Peyer's patch (tissue), 4 donors: ENCODE data around the gene CTSW. TPM values are rescaled to one million over a fixed set of nuclear protein-coding genes. Genes with fewer than 3 reads are reported as not detected.

Source experiments
- DNase-seq, 3 donors: peaks; one replicate each; pipeline ENCODE4 v3.0.0-alpha.2; 2017 to 2019
- H3K27ac ChIP-seq, 4 donors: fragments of 200-600 bp; sonication (generic); one replicate each; pipeline ENCODE4 v1.5.1; 2016 to 2019
- H3K27me3 ChIP-seq, 2 donors: fragments of 200-600 bp; sonication (generic); one replicate each; pipeline ENCODE4 v1.5.1; 2019
- H3K36me3 ChIP-seq, 3 donors: fragments of 200-600 bp; sonication (generic); one replicate each; pipeline ENCODE4 v1.5.1; 2016 to 2019
- H3K4me1 ChIP-seq, 4 donors: fragments of 200-600 bp; sonication (generic); one replicate each; pipeline ENCODE4 v1.5.1; 2016 to 2019
- H3K4me3 ChIP-seq, 4 donors: fragments of 200-600 bp; sonication (generic); 1 replicate in 3 of 4; 2 replicates in 1 of 4; pipeline ENCODE4 v1.5.1; 2016 to 2019; ENCODE audit warnings: mild to moderate bottlenecking in 1 of 4
- H3K9me3 ChIP-seq, 4 donors: fragments of 200-600 bp; sonication (generic); one replicate each; pipeline ENCODE4 v1.5.1; 2016 to 2019; ENCODE audit warnings: mild to moderate bottlenecking in 1 of 4
- POLR2A ChIP-seq, 2 donors: fragments of 450-650 bp; IDR thresholded peaks; one replicate each; pipeline ENCODE4 v1.5.1; 2017; ENCODE audit warnings: antibody characterized with exemption in 2 of 2, mild to moderate bottlenecking in 2 of 2, moderate library complexity in 2 of 2
- total RNA-seq, 4 donors: library from RNA; depleted of rRNA; stranded (reverse); fragments of >200 nt; gene quantifications; one replicate each; pipeline ENCODE4 v1.1.0, GENCODE V29; 2016
- TF ChIP-seq, protein P1 (sequence below), 6 experiments: fragments of 450-650 bp in 4 of 6; fragments of 200-600 bp in 2 of 6; sonication (generic) in 1 of 6; IDR thresholded peaks; one replicate each; pipeline ENCODE4 v1.5.1; 2017 to 2019; ENCODE audit warnings: antibody characterized with exemption in 6 of 6, mild to moderate bottlenecking in 3 of 6, moderate library complexity in 1 of 6

CTSW gene
- total RNA-seq, 4 donors from 2014 or later, result 1.3 to 1.9 TPM; not detected in 2

DNA sequence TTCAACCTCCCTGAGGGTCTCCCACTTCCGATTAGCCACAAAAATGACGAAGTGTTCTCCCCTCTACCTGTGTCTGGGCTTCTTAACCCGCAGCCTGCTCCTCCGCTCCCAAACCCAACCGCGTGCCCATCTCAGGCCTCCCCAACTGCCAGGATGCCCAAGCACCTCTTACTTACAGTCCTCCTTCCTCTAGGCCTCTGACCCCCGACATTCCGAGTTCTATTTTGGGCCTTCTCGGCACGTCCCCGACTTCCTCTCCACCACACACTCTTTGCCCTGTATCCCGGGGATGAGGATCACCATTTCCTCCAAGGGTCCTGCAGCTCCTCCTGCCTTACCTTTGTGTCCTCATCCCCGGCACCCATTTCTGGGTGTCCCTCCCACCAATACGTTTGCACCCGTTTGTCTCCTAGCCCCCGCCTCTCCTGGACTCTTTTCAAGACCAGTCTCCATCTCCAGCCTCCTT is 19.8 kb upstream of the CTSW start:
- TF ChIP-seq POLR2A (IDR thresholded peaks at IDR 0.05), result no peak
- TF ChIP-seq, protein P1, sequence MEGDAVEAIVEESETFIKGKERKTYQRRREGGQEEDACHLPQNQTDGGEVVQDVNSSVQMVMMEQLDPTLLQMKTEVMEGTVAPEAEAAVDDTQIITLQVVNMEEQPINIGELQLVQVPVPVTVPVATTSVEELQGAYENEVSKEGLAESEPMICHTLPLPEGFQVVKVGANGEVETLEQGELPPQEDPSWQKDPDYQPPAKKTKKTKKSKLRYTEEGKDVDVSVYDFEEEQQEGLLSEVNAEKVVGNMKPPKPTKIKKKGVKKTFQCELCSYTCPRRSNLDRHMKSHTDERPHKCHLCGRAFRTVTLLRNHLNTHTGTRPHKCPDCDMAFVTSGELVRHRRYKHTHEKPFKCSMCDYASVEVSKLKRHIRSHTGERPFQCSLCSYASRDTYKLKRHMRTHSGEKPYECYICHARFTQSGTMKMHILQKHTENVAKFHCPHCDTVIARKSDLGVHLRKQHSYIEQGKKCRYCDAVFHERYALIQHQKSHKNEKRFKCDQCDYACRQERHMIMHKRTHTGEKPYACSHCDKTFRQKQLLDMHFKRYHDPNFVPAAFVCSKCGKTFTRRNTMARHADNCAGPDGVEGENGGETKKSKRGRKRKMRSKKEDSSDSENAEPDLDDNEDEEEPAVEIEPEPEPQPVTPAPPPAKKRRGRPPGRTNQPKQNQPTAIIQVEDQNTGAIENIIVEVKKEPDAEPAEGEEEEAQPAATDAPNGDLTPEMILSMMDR (IDR thresholded peaks at IDR 0.05), result no peak
- Histone ChIP-seq H3K4me1 (peaks cover 0 to 42% (median 19%) of the 10 kb centered on the region in 4 donors), H3K36me3 (peaks cover 0 to 47% (median 0%) of the 10 kb centered on the region in 3 donors), H3K4me3 (peak overlapping the region; percentile 80 to 97 (median 90)), H3K27ac (peak overlapping the region; percentile 95 to 99 (median 97)), H3K27me3 (no peaks in the 10 kb centered on the region), H3K9me3 (no peaks in the 10 kb centered on the region)
- DNase-seq, result peak in 2 of 3 donors; percentile 46 to 65

DNA sequence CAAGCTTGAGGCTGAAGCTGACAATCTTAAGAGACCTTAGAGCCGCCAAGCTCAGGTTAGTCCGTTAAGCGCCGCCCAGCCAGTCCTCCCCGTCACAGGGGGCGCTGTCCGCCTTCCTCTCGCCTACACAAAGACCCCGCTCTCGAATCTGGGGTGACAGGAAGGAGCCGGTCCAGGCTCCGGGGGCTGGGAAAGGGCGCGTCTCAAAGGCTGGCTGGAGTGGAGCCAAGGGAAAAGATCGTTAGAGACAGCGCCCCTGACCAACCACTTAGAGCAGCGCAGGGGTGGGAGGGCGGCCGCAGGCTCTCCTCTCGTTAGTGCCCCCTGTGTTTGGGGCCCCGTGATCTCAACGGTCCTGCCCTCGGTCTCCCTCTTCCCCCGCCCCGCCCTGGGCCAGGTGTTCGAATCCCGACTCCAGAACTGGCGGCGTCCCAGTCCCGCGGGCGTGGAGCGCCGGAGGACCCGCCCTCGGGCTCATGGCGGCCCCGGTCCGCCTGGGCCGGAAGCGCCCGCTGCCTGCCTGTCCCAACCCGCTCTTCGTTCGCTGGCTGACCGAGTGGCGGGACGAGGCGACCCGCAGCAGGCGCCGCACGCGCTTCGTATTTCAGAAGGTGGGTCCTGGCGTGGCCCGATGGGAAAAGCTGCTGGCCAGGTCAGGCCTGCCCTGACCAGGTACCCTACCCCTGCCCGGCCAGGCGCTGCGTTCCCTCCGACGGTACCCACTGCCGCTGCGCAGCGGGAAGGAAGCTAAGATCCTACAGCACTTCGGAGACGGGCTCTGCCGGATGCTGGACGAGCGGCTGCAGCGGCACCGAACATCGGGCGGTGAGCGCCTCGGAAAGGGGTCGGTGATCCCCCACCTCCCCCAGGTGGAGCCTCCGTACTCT is 19.1 kb upstream of the CTSW start, which contains the start of gene MUS81:
TSS of gene MUS81 (plus strand) at position 156 of the 887 bp plus-strand sequence. CDS start at position 477, 321 bp downstream.
- Histone ChIP-seq H3K27ac (peak within 1 kb of the TSS; percentile 95 to 99 (median 97)), H3K4me1 (peaks cover 0 to 35% (median 18%) of the 10 kb centered on the region in 4 donors), H3K36me3 (peaks cover 0 to 47% (median 0%) of the 10 kb centered on the region in 3 donors), H3K9me3 (no peaks in the 10 kb centered on the region), H3K27me3 (no peaks in the 10 kb centered on the region), H3K4me3 (peak within 1 kb of the TSS; percentile 80 to 97 (median 90))
- TF ChIP-seq, protein P1 (IDR thresholded peaks at IDR 0.05), result peak; percentile 88 to 96 (median 93)
- peak; percentile 77 to 88 for TF ChIP-seq POLR2A (IDR thresholded peaks at IDR 0.05)
- peak; percentile 97 to 99 (median 98) for DNase-seq

DNA sequence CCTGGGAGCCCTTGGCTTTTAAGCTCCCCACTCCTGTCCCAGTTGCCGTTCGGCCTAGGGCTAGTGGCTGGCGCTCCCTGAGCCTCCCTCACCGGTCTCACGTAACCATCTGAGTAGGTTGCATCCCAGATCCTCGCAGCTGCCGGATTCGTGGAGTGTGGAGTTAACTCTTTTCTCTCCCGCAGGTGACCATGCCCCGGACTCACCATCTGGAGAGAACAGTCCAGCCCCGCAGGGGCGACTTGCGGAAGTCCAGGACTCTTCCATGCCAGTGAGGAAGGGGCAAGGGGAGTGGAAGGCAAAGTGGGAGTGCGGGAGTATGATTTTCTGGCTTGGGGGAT is 18.5 kb upstream of the CTSW start:
- peaks cover 0 to 47% (median 0%) of the 10 kb centered on the region in 3 donors for H3K36me3 ChIP-seq
- no peaks in the 10 kb centered on the region for H3K27me3 ChIP-seq
- H3K4me1 ChIP-seq, result peaks cover 0 to 29% (median 12%) of the 10 kb centered on the region in 4 donors
- DNase-seq, result peak in 1 of 3 donors; percentile 54
- H3K27ac ChIP-seq, result peak overlapping the region; percentile 95 to 99 (median 97)
- TF ChIP-seq POLR2A (IDR thresholded peaks at IDR 0.05), result no peak
- TF ChIP-seq, protein P1 (IDR thresholded peaks at IDR 0.05), result no peak
- H3K9me3 ChIP-seq, result no peaks in the 10 kb centered on the region
- H3K4me3 ChIP-seq, result peak overlapping the region; percentile 80 to 97 (median 90)

DNA sequence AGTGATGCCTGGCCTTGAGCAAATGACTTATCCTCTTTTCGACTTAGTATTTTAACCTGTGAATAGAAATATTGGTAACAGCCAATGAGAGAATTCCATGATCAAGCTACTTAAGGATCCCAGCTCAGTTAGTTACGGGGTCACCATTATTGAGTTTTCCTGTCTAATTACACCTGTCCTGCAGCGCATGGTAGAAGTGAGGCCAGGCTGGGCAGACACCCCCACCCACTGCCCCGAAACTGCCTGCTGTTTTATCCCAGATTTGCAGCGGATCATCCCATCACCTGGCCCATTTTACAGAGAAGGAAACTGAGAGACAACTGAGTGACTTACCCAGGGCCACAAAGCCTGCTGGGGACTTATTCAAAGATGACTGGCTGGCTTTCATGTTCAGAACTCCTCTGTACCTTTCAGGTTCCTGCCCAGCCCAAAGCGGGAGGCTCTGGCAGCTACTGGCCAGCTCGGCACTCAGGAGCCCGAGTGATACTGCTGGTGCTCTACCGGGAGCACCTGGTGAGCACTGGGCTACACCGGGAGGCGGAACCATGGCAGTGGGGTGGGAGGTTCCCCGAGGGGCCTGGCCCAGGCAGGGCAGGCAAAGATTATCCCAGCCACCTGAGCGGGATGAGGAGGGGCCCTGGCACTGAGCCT is 18.0 kb upstream of the CTSW start:
- DNase-seq, result peak in 1 of 3 donors; percentile 72
- Histone ChIP-seq H3K9me3 (no peaks in the 10 kb centered on the region), H3K27me3 (no peaks in the 10 kb centered on the region), H3K4me1 (peaks cover 0 to 25% (median 7%) of the 10 kb centered on the region in 4 donors), H3K27ac (peak overlapping the region; percentile 95 to 99 (median 97)), H3K36me3 (peaks cover 0 to 51% (median 0%) of the 10 kb centered on the region in 3 donors), H3K4me3 (peak overlapping the region; percentile 80 to 97 (median 90))
- TF ChIP-seq POLR2A (IDR thresholded peaks at IDR 0.05), result no peak
- TF ChIP-seq, protein P1 (IDR thresholded peaks at IDR 0.05), result no peak

DNA sequence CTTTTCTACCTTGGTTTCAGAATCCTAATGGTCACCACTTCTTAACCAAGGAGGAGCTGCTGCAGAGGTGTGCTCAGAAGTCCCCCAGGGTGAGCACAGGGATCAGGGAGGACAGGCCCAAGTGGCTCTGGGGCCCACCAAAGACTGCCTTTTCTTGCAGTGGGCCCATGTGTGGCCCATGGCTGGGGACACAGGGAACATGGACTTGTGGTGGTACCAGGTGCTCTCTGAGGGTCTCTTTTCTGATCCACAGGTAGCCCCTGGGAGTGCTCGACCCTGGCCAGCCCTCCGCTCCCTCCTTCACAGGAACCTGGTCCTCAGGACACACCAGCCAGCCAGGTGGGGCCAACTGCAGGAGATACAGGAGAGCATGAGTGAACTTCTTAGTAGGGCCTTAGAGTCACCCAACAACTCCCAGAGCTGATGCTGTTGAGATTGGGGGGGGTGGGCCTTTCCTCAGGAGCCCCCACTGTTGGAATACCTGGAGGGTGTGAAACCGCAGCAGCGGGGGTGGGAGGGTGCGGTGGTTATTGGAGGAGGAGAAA is 17.4 kb upstream of the CTSW start:
- Histone ChIP-seq H3K36me3 (peaks cover 0 to 57% (median 0%) of the 10 kb centered on the region in 3 donors), H3K4me1 (peaks cover 0 to 25% (median 6%) of the 10 kb centered on the region in 4 donors), H3K27me3 (no peaks in the 10 kb centered on the region), H3K9me3 (no peaks in the 10 kb centered on the region), H3K4me3 (no peak overlapping the region), H3K27ac (no peak overlapping the region)
- DNase-seq, result peak in 1 of 3 donors; percentile 49
- TF ChIP-seq POLR2A (IDR thresholded peaks at IDR 0.05), result no peak
- TF ChIP-seq, protein P1 (IDR thresholded peaks at IDR 0.05), result no peak
